GM12872 (cell line): ENCODE data around the gene TNS1.

Experiments used
- TF ChIP-seq, protein P1 (sequence below): IDR thresholded peaks from 3 replicates; pipeline ENCODE4 v1.5.1; 2011; ENCODE audit warnings: low read depth, mild to moderate bottlenecking, low read length, moderate library complexity; ENCODE audit not compliant: insufficient read depth

The TNS1 gene

DNA sequence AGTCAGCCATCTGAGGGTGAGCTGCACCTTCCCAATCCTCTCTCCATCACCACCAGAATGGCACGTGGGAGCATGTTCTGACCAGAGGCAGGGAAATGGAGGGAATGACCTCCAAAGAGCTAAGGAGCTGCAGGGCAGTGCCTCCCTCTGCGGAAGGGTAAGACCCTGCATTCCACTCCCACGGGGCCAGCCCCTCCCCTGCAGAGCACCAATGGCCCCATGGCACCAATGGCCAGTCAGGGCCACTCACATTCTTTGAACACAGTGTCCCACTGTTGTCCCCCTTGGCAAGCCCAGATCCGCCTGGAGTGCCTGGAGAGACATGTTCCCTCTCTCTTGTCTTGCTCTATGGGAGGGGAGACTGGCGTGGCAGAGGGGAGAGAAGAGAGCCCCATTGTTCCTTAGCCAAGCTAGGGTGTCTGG, 164.4 kb downstream of the TNS1 start:
- TF ChIP-seq, protein P1, sequence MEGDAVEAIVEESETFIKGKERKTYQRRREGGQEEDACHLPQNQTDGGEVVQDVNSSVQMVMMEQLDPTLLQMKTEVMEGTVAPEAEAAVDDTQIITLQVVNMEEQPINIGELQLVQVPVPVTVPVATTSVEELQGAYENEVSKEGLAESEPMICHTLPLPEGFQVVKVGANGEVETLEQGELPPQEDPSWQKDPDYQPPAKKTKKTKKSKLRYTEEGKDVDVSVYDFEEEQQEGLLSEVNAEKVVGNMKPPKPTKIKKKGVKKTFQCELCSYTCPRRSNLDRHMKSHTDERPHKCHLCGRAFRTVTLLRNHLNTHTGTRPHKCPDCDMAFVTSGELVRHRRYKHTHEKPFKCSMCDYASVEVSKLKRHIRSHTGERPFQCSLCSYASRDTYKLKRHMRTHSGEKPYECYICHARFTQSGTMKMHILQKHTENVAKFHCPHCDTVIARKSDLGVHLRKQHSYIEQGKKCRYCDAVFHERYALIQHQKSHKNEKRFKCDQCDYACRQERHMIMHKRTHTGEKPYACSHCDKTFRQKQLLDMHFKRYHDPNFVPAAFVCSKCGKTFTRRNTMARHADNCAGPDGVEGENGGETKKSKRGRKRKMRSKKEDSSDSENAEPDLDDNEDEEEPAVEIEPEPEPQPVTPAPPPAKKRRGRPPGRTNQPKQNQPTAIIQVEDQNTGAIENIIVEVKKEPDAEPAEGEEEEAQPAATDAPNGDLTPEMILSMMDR: no peak

DNA sequence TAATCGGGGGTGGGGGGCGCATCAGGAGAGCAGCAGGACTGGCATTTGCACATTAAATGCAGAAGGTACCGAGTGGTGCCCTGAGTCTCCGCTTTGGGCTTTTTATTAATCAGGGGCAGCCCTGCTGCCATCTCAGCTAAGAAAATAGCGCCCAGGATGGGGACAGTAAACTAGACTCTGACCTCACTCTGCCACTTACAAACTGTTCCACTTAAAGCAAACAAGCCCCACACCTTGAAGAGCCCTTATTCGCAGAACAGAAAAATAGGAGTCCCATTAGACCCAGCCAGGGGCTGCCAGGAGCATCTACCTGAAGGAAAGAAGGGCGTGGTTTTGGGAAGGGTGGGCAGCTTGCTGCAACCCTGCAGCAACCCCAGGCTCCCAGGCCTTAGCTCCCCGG, 165.3 kb downstream of the TNS1 start:
- TF ChIP-seq, protein P1: no peak

GRCh38 chr2:217836901-217837491, 165.8 kb downstream of the TNS1 start:
- TF ChIP-seq, protein P1: no peak

DNA sequence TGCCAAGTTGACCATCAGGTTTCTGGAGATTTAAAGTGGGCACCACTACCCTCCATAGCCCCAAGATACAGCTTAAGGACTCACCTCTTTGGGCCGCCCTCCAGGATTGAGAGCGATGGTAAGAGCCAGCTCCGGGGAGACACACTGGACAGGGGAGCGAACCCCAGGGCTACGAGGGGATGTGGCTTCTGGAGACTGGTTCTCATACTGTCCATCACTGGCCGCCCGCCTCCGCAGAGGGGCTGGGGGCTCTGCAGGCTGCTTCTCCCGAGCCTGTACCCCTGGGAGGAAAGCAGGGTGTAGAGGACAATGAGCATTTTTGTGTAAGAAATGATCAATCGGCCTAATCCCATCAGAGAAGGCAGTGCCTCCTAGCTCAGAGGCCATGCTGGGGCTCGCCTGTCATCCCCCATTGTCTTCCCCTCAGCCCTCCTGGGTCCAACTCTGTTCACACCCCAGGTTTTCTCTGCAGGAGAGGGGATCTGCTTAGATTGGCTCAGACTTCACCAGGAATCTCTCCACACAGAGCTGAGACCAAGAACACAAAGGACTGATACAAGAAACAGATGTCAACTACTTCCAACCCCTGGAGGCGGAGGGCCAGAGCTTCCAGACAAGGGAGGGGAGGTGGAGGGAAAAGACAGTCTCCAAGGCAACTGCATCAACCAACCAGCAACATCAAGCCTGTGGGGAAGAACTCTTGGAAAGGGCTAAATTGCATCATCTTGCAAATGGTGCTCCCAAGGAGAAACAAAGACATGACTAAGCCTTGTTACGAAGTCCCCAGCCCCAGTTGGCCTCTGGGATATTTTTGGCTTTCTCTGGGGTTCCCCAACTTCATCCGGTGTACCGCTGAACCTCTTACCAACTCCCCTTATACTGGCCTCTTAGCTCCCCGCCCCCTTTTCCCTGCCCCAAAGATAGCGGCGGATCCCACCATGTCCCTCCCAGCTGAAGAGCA, 166.6 kb downstream of the TNS1 start:
- TF ChIP-seq, protein P1: no peak

GRCh38 chr2:217834744-217835513, 167.9 kb downstream of the TNS1 start:
- TF ChIP-seq, protein P1: no peak

- TF ChIP-seq, protein P1: no peak
Observed at GRCh38 chr2:217834057-217834620, 168.7 kb downstream of the TNS1 start.

DNA sequence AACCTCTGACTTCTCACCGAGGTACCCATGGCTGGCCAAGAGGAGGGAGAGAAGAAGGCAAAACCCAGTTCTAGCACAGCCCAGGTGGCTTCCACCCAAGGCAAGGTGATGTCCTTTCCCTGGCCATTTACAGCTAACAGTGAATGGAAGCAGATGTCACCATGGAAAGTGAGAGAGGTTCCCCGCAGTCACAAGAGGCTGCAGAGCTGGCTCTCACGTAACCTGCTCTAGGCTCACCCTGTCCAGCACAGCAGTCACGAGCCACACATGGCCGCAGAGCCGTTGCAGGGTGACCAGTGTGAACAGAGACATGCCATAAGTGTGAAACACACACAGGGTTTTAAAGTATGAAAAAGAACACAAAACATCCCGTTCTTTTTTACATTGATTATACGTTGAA, 169.4 kb downstream of the TNS1 start:
- TF ChIP-seq, protein P1: no peak
